A673 (cell line): ENCODE results near the gene ERGIC1. TPM values are rescaled to one million over a fixed set of nuclear protein-coding genes. Genes with fewer than 3 reads are reported as not detected.

Experiments used
- BruUV-seq: library from RNA; stranded (reverse); fragments of 400-500 nt; replicated peaks from 2 replicates; lab custom pipeline; 2021; lab: Mats Ljungman, UMichigan
- CTCF ChIA-PET: fragments of 300-600 bp; sonication (Branson Sonifier 250); formaldehyde crosslinking; loops from one replicate; lab custom pipeline; 2022; ENCODE audit warnings: antibody characterized with exemption; lab: Charles Lee
- POLR2A ChIA-PET: fragments of 300-600 bp; sonication (Branson Sonifier 250); formaldehyde crosslinking; loops from one replicate; lab custom pipeline; 2022; ENCODE audit warnings: antibody characterized with exemption; ENCODE audit not compliant: low non-redundant PET; lab: Charles Lee
- DNase-seq: peaks from one replicate; pipeline ENCODE4 v3.0.0-alpha.2; 2015; ENCODE audit warnings: low spot score
- H3K27ac ChIP-seq: fragments of 200-600 bp; sonication (generic); 2 replicates; pipeline ENCODE4 v1.5.1; 2016; ENCODE audit warnings: mixed run types, low read depth, mild to moderate bottlenecking, mixed read lengths, antibody characterized with exemption, low read length; ENCODE audit not compliant: poor library complexity, severe bottlenecking
- H3K27me3 ChIP-seq: fragments of 200-600 bp; sonication (generic); replicated peaks from 2 replicates; pipeline ENCODE4 v1.6.1; 2017; ENCODE audit warnings: mixed run types, low read depth, mild to moderate bottlenecking, mixed read lengths, antibody characterized with exemption, low read length; ENCODE audit not compliant: insufficient read depth, poor library complexity
- H3K36me3 ChIP-seq: fragments of 200-600 bp; sonication (generic); 2 replicates; pipeline ENCODE4 v1.6.1; 2016; ENCODE audit warnings: mixed run types, mild to moderate bottlenecking, mixed read lengths, antibody characterized with exemption, low read length; ENCODE audit not compliant: insufficient read depth, poor library complexity, severe bottlenecking
- H3K4me1 ChIP-seq: fragments of 200-600 bp; sonication (generic); 2 replicates; pipeline ENCODE4 v1.6.1; 2017; ENCODE audit warnings: mixed run types, mild to moderate bottlenecking, mixed read lengths, antibody characterized with exemption, low read length; ENCODE audit not compliant: insufficient read depth, poor library complexity, severe bottlenecking
- H3K4me3 ChIP-seq: fragments of 200-600 bp; sonication (generic); 2 replicates; pipeline ENCODE4 v1.5.1; 2016; ENCODE audit warnings: low read depth, mixed run types, mild to moderate bottlenecking, mixed read lengths, low read length; ENCODE audit not compliant: poor library complexity, severe bottlenecking
- H3K9me3 ChIP-seq: fragments of 200-600 bp; sonication (generic); 2 replicates; pipeline ENCODE4 v1.6.1; 2016; ENCODE audit warnings: mixed run types, low read depth, mild to moderate bottlenecking, mixed read lengths, antibody characterized with exemption, low read length; ENCODE audit not compliant: poor library complexity, severe bottlenecking
- CTCF ChIP-seq: fragments of 300-800, 200-600 bp; sonication (generic); conservative IDR thresholded peaks from 2 replicates; pipeline ENCODE4 v1.5.1; 2017; ENCODE audit warnings: low read depth, mild to moderate bottlenecking, antibody characterized with exemption, low read length, moderate library complexity, mixed read lengths
- EZH2 ChIP-seq: fragments of 200-600 bp; sonication (generic); IDR thresholded peaks from 2 replicates; pipeline ENCODE4 v1.6.1; 2017; ENCODE audit warnings: borderline replicate concordance, low read depth, mild to moderate bottlenecking, mixed read lengths, antibody characterized with exemption, low read length; ENCODE audit not compliant: poor library complexity, severe bottlenecking
- intact Hi-C: fragments of 100-400 bp; cut with micrococcal nuclease; formaldehyde crosslinking; loops from one replicate; pipeline ENCODE4 v1.10.0; 2022; ENCODE audit not compliant: unreplicated experiment
- total RNA-seq: library from RNA; stranded (reverse); gene quantifications from 2 replicates; pipeline ENCODE4 v1.2.3, GENCODE V29; 2021

Gene ERGIC1
- total RNA-seq, 1 experiment from 2014 or later: 44.2 TPM

- ChIA-PET CTCF (interaction anchor here (0.6 to 1.6 kb wide), 5 partner anchors 11 to 348 kb away, joined by 3 to 5 read pairs (median 3); partner anchors contain the start of gene BNIP1), POLR2A (interaction anchor here (0.6 kb wide), 1 partner anchor 24 kb away, joined by 4 read pairs; the partner anchor contains the start of gene RPL26L1)
- TF ChIP-seq EZH2 (no peak), CTCF (no peak)
- Histone ChIP-seq H3K27me3 (no peaks in the 10 kb centered on the region), H3K4me1 (no peaks in the 10 kb centered on the region), H3K27ac (peak within 1 kb of the TSS; percentile 81), H3K9me3 (no peaks in the 10 kb centered on the region), H3K36me3 (peaks cover 4% of the 10 kb centered on the region), H3K4me3 (peak within 1 kb of the TSS; percentile 91)
- peak; percentile 93 for DNase-seq
- intact Hi-C loops: loop anchor here (5.0 to 10.0 kb wide), 3 partner anchors 74 to 344 kb away; partner anchors contain the start of genes BNIP1, CREBRF and STC2
- BruUV-seq: TSS peak; percentile 64
These were observed 149.6 kb downstream of the ERGIC1 start, which contains the start of gene ATP6V0E1 for GRCh38 chr5:172983542-172984243. Gene ATP6V0E1 (plus strand): TSS chr5:172983771. CDS start chr5:172983861, 90 bp downstream.

GRCh38 chr5:172984244-172984953, 150.3 kb downstream of the ERGIC1 start:
- POLR2A ChIA-PET: no interaction called here
- Histone ChIP-seq H3K36me3 (peaks cover 4% of the 10 kb centered on the region), H3K27me3 (no peaks in the 10 kb centered on the region), H3K9me3 (no peaks in the 10 kb centered on the region), H3K27ac (peak overlapping the region; percentile 81), H3K4me3 (peak overlapping the region; percentile 91), H3K4me1 (no peaks in the 10 kb centered on the region)
- BruUV-seq: no TSS peak
- TF ChIP-seq EZH2: no peak
- peak; percentile 49 for TF ChIP-seq CTCF
- CTCF ChIA-PET: interaction anchor here (0.6 to 1.6 kb wide), 5 partner anchors 11 to 347 kb away, joined by 3 to 5 read pairs (median 3); partner anchors contain the start of gene BNIP1
- DNase-seq: peak; percentile 83
- intact Hi-C loops: loop anchor here (5.0 to 10.0 kb wide), 3 partner anchors 73 to 343 kb away; partner anchors contain the start of genes BNIP1, CREBRF and STC2

GRCh38 chr5:172985596-172985995, 151.5 kb downstream of the ERGIC1 start:
- no peak overlapping the region for H3K4me3 ChIP-seq
- H3K9me3 ChIP-seq: no peaks in the 10 kb centered on the region
- peaks cover 4% of the 10 kb centered on the region for H3K36me3 ChIP-seq
- POLR2A ChIA-PET: no interaction called here
- TF ChIP-seq CTCF (no peak), EZH2 (no peak)
- H3K27ac ChIP-seq: no peak overlapping the region
- no peaks in the 10 kb centered on the region for H3K4me1 ChIP-seq
- intact Hi-C loops: loop anchor here (10.0 kb wide), 1 partner anchor 159 kb away; the partner anchor contains the start of gene BNIP1
- no peaks in the 10 kb centered on the region for H3K27me3 ChIP-seq
- CTCF ChIA-PET: no interaction called here
- BruUV-seq: no TSS peak
- DNase-seq: no peak
